DOHH2 (cell line): ENCODE results near the gene CBLN1.

Experiments
- CTCF ChIP-seq: fragments of 200-600 bp; sonication (generic); IDR thresholded peaks from one replicate; pipeline ENCODE4 v1.5.1; 2014; ENCODE audit warnings: antibody characterized with exemption, mild to moderate bottlenecking, low read depth, low read length; ENCODE audit not compliant: poor library complexity, severe bottlenecking
- EZH2phosphoT487 ChIP-seq: fragments of 200-600 bp; sonication (generic); IDR thresholded peaks from 2 replicates; pipeline ENCODE4 v1.6.1; 2017; ENCODE audit warnings: borderline replicate concordance, mild to moderate bottlenecking, antibody characterized with exemption, low read length, moderate library complexity, mixed read lengths

GRCh38 chr16:49292413-49292812 lies 10.8 kb upstream of the CBLN1 start:
- TF ChIP-seq CTCF, result no peak
- no peak for TF ChIP-seq EZH2phosphoT487
